Inflammatory macrophage treated with lipopolysaccharide for 1 hour (primary cell): ENCODE measurements around the gene COQ5.

ENCODE experiments used
- DNase-seq, 2 donors: peaks; one replicate each; pipeline ENCODE4 v3.0.0-alpha.2; 2020 to 2022

The COQ5 gene

GRCh38 chr12:120480211-120480610, 48.7 kb downstream of the COQ5 start:
- no peak for DNase-seq

DNA sequence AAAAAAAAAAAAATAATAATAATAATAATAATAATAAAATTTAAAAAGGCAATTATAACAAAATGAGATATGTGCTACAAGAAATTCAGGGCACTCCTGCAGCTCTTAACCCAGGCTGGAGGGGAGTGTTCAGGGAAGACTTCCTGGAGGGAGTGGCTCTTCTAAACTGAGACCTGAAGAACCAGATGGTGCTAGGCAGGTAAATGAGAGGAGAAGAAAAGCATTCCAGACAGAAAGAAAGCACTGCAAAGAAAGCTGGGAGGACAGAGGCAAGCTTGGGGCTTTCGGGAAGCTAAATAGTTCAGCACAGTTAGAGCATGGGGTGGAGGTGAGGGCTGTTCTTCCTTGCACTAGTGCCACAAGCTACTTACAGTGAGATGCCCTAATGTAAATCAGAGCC, 49.5 kb downstream of the COQ5 start:
- DNase-seq, result no peak

GRCh38 chr12:120475643-120476042, 53.3 kb downstream of the COQ5 start:
- DNase-seq, result no peak

DNA sequence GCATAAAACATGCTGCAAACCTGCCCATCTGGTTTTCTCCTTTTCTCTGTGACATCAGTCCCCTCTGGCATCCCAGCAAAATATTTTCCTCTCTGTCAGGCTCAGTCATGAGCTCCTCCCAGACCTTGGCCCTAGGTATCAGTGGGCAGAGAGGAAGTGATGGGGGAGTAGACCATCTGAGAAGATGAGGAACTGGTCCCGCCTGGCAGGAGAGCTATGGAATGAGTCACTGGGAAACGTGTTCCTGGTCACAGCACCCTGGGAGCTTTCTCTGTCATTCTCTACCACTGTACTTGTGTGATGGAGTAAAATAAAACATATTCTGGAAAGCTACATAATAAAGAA, 54.4 kb downstream of the COQ5 start:
- DNase-seq, result peak; percentile 68 to 91

DNA sequence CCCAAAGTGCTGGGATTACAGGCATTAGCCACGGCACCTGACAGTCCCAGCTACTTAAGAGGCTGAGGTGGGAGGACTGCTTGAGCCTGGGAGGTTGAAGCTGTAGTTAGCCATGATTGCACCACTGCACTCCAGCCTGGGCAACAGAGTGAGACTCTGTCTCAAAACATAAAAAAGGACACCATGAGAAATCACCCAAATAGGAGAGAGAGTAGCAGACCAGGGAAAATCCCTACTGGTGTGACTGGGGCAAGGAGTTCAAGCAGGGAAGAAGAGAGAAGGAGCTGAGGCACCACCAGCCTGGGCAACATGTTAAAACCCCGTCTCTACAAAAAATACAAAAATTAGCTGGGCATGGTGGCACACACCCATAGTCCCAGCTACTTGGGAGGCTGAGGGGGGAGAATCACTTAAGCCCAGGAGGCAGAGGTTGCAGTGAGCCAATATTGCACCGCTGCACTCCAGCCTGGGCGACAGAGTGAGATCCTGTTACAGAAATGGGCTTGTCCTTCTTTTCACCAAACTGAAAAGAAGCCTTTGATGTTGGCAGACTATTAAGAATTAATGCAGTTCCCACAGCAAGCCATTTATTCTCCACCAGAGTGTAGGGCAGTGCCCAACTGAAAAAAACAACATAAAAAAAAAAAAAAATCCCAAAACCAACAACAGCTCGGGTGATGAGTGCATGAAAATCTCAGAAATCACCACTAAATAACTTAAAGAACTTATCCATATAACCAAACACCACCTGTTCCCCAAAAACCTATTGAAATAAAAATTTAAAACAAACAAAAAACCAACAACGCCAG, 54.9 kb downstream of the COQ5 start:
- peak in 1 of 2 donors; percentile 66 for DNase-seq

- DNase-seq, result peak in 1 of 2 donors; percentile 50
Observed at GRCh38 chr12:120472521-120472920, 56.4 kb downstream of the COQ5 start.

DNA sequence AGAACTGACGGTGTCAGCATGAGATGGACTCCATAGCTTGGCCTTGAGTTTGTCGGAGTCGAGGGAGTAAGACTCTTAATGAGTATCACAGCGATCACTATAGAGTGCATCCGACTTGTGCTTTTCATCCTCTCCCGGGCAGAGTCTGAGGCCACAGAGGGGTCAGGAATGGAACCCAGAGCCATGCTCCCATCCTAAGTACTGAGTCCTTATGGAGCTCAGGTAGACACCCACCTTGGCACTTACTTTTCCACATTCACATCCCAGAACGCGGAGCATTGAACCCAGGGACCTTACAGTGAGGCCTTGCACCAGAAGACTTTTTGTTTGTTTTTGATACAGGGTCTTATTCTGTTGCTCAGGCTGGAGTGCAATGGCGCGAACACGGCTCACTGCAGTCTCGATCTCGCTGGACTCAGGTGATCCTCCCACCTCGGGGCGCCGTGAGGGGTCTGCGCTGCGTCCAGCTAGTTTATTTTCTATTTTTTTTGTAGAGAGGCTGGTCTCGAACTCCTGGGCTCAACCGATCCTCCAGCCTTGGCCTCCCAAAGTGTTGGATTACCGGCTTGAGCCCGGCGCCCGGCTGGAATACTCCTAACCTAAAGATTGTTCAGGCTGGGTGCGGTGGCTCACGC, 58.7 kb downstream of the COQ5 start:
- DNase-seq, result no peak

DNA sequence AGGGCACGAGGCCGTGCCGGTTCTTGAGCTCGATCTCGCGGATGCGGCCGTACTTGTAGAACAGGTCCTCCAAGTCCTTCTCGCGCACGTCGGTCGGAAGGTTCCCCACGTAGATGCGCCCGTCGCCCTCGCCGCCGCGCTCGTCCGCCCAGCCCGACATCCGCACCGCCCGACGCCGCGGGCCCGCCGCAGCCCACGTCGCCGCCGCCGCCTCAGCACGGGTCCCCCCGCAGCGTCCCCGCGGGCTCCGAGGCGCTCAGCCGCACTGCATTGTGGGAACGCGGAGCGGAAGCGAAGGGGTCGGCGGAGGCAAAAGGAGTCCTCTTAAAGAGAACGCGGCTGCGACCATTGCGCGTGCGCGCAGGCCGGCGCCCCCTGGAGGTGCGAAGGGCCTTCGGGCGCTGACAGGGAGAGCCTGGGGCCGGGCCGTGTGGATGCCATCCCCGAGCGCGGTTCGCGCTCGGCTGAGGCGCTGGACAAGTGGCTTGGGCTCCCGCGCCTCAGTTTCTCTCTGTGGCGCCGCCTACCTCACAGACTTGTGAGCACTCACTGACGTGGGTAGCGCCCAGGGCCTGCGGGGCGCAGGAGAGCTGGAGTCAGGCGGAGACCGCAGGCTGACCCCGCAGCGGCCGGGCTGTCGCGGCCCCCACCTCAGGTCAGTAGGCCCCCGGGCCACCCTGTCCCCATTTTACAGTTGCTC, 59.4 kb downstream of the COQ5 start, which contains the start of gene SRSF9:
TSS of gene SRSF9 (minus strand) at position 299 of the 700 bp plus-strand sequence. CDS start at position 160, 139 bp downstream.
- peak; percentile 94 to 98 for DNase-seq

- no peak for DNase-seq
Observed at GRCh38 chr12:120468821-120469449, 60.0 kb downstream of the COQ5 start.

DNA sequence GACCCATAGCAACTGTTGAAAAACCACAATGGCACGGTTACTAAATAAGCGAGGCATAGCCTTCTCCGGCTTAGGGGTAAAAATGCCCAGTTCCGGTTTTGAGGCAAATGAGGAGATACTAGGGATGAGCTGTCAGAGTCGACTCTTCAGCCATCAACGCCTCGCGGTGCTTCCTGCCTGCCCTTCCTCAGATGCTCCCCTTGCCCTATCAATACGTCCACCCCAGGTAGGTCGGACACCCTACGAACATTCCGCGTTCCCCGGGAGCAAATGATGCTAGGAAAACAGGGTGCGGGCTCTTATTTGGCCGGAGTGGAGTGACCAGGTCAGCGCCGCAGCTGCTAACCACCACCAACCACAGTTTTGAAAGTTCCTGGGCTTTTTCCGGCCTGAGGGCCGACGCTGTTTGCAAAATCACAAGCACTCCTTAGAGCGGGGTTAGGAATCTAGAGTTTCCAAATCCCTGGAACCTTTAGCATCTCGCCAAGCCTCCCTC, 60.6 kb downstream of the COQ5 start:
- DNase-seq, result peak; percentile 58 to 63

DNA sequence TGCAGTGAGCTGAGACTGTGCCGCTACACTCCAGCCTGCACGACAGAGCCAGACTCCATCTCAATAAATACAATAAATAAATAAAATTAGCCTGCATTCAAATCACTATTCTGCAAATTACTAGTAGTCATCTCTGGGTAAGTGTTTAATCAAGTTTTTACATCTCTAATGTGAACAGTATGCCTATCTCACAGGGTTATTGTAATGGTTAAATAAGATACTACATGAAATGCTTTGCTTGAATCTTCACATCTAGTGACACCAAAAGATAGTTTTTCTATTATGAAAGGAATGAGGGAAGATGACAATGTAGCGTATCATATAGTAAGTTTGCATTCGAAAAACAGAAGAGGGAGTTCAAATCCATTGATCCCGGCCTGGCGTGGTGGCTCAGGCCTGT, 61.5 kb downstream of the COQ5 start:
- DNase-seq, result no peak

- peak; percentile 22 to 51 for DNase-seq
Observed at GRCh38 chr12:120466560-120467315, 62.2 kb downstream of the COQ5 start.

DNA sequence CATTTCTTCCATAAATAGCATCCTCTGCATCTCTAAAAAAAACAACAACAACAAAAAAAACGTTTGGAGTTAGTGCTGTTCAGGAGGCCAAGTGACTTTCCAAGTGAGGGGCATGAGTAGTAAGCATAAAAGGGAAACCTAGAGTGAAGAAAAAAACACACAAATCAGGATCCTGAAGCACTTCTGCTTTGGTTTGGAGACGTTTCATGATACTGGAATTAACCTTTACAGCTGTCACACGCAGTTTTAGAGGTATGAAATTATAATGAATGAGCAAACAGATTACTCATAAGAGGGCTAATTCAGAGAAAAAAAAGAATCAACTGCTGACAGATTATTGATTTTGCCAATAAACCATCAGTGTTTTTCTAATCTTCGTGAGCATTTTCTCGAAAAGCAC, 63.2 kb downstream of the COQ5 start:
- peak in 1 of 2 donors; percentile 51 for DNase-seq

- no peak for DNase-seq
Observed at GRCh38 chr12:120463712-120464111, 65.2 kb downstream of the COQ5 start.

DNA sequence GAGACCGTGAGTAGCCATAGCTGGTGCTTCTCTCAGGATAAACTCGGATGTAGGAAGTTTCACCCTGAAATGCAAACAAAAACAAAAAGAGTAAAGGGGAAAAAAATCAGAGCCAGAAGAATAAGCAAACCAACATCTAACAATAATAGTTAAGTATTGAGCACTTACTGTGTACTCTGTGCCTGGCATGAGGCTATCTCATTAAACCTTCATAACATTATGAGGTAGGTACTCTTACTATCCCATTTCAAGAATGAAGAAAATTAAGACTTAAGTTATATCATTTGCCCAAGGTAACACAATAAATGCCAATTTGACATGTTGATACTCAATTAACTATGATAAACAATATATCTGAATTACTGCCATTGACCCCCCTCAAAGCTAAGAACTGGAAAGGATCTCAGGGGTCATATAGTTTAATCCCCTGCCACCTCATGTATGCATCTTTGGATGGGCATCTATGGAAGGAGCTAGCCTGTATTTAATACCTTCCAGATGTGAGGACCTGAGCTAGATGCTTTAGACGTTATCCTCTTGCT, 66.8 kb downstream of the COQ5 start:
- no peak for DNase-seq

DNA sequence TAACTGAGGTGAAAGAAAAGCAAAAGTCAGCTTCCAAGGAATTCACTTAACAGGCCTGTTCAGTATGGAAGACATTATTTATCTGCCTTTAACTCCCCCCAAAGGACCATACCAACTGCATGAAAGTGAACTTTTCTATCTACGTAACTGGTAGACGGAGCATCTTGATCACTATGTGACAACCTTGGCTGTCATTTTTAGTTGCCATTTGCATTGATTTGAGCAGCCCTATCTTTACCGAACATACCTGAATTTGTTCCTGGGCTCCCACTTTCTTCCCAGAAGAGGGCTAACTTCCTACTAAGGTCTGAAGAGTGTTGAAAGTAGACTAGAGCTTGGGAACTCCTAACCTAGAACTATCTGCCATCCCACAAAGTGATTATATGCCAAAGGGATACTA, 68.8 kb downstream of the COQ5 start:
- DNase-seq, result no peak

DNA sequence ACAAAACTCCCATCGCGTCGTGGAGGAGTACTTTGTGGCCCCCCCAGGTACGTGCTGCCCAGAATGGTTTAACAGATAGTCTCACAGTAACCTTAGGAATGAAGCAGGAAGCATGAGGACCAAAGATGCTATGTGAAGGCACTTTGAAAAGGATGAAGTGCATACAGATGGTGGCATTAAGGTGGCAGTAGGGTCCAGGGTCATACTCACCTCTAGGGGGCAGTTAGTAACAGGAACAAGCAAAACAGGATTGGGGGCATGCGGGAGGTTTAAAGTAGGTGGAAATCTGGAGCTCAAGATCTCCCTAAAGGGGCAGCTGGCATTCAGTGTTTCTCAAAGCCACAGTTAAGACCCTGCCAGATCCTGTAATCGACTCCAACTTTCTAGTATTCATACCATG, 71.8 kb downstream of the COQ5 start:
- DNase-seq, result no peak

- no peak for DNase-seq
Observed at GRCh38 chr12:120455302-120455701, 73.7 kb downstream of the COQ5 start.

DNA sequence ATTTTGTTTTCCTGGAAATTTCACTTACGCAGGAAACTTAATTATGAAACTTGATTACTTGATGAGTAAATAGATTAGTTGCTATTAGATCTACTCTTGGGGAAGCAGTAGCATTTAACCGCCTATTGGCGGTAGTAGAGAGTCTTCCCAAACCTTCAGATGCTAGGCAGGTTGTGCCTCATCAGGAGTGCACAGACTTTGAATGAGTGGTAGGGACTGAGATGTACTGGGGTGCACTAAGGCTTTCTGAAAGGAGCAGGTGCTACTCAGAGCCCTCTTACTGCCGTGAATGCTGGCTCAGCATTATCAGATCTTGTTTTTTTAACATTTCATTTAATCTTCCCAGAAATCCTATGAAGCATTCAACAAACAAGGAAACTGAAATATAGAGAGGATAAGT, 75.0 kb downstream of the COQ5 start:
- peak in 1 of 2 donors; percentile 46 for DNase-seq
